RKO (cell line): ENCODE measurements around the gene ARTN.
A peak's percentile ranks its signal among the peaks of the same experiment; 100 is the strongest.

Experiments
- DNase-seq: peaks from one replicate; pipeline ENCODE4 v3.0.0-alpha.2; 2016; ENCODE audit warnings: low spot score

ARTN gene

GRCh38 chr1:43947874-43948437 is 14.4 kb downstream of the ARTN start:
- DNase-seq = no peak

GRCh38 chr1:43949678-43950077 is 16.1 kb downstream of the ARTN start:
- DNase-seq = no peak

DNA sequence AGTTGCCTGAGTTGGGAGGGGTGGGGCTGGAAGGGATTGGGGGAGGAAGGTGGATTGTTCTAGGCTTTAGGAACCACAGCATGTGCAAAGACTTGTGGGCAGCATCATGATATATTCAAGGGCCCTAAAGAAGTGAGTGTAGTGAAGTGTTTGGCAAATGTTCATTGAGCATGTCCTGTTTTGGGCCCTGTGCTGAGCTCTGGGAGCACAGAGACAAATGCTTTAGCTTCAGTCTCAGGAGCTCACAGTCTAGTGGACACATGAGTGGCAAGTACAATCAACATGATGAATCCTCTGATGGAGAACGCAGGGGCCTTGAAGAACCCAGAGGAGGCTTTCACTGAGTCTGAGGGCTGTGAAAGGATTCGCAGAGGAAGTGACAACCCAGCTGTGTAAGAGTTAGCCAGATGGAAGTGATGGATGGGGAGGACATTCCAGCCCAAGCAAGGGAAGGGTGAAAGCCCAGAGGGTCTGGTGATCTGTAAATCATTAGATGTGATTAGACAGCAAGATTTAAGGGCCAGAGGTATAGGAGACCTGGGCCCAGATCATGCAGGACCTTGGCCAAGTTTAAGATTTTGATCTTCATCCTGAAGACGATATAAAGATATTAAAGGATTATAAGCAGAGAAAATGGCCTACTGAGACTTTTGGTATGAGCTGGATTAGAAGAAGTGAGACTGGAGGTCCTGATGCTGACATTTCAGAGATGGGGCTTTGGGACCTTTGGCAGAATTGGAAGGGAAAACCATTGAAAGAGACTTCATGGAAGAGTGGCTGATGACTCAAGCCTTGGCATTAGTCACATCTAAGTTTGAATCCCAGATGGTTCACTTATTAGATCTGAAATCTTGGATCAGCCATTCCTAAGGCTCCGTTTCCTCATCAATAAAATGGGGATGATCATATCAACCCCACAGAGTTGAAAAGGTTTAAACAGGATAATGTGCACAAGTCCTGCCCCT is 17.7 kb downstream of the ARTN start:
- no peak for DNase-seq

DNA sequence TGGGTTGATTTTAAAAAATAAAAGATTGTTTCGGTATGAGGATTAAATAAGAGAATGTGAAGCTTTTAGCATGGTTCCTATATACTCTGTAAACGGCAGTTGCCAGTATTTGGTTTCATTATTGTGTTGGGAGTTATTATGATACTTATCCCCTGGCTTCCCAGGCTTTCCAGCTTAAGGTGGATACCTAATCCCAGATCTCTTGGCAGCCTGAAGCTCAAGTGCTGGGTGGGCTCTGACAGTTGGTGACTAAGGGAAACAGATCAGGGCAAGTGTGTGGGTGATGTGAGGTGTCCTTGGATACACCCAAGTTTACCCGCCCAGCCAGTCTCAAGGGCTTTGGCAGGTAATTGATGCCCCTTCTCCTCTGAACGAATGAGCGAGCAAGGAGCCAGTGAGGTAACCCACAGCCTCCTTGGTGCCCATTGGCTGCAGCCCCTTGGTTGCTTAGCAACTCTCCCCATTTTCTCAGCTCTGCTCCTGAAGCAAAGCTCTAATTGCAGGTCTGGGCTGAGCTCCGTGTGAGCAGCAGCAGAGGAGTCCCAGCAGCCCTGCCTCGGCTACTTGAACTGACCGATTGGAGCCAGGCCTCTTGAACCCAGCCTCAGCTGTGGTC is 19.2 kb downstream of the ARTN start:
- no peak for DNase-seq

DNA sequence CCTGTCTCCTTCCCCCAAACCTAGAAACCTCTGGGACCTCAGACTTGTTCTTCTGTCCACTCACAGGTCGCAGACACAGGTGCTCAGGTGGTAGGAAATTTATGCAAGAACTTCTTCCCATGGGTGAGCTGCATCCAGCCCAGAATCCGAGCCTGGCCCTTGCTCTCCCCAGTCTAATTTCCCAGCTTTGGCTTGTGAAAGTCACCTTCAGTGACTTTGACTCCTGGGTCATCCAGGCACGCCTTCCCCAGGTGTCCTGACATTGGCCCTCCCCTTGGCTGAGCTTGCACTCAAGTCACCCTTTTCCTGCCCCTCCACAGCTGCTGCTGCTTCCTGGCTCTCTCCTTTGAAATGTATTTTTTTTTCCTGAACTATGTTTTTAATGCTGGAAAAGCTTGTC is 19.8 kb downstream of the ARTN start:
- no peak for DNase-seq

GRCh38 chr1:43954036-43954435 is 20.4 kb downstream of the ARTN start:
- DNase-seq = no peak

GRCh38 chr1:43956234-43956633 is 22.6 kb downstream of the ARTN start:
- no peak for DNase-seq

GRCh38 chr1:43957407-43958040 is 23.9 kb downstream of the ARTN start:
- no peak for DNase-seq

- no peak for DNase-seq
Measured at GRCh38 chr1:43958351-43959255, 25.0 kb downstream of the ARTN start.

- no peak for DNase-seq
Measured at GRCh38 chr1:43960798-43961197, 27.2 kb downstream of the ARTN start.

GRCh38 chr1:43961692-43962091 is 28.1 kb downstream of the ARTN start:
- DNase-seq = no peak

DNA sequence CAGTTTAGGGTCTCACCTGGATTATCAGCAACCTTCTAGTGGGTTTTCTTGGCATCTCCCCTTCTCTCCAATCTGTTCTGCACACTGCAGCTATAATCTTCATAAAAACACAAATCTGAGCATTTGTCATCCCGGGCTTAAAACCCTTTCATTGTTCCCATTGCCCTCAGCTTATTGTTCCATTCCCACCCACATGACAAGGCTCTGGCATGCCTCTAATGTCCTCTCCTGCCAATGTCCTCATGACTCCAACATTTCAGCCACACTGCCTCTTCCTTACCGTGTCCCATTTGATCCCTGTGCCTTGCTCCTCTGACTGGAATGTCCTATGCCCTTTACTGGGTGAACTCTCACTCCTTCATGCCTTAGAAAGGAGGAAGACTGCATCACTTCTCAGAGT is 28.7 kb downstream of the ARTN start:
- DNase-seq = no peak

- DNase-seq = no peak
Measured at GRCh38 chr1:43963006-43963405, 29.4 kb downstream of the ARTN start.

- DNase-seq = no peak
Measured at GRCh38 chr1:43963890-43964289, 30.3 kb downstream of the ARTN start.

GRCh38 chr1:43965316-43965715 is 31.7 kb downstream of the ARTN start:
- DNase-seq = no peak

- DNase-seq = peak; percentile 63
Measured at GRCh38 chr1:43968348-43968948, 34.8 kb downstream of the ARTN start.

GRCh38 chr1:43969416-43969745 is 35.8 kb downstream of the ARTN start:
- no peak for DNase-seq

GRCh38 chr1:43969746-43970466 is 36.3 kb downstream of the ARTN start, which contains the start of gene DPH2:
Gene DPH2, plus strand, starts transcription at chr1:43970010. Its CDS starts 166 bp downstream, at chr1:43970176.
- peak; percentile 98 for DNase-seq

DNA sequence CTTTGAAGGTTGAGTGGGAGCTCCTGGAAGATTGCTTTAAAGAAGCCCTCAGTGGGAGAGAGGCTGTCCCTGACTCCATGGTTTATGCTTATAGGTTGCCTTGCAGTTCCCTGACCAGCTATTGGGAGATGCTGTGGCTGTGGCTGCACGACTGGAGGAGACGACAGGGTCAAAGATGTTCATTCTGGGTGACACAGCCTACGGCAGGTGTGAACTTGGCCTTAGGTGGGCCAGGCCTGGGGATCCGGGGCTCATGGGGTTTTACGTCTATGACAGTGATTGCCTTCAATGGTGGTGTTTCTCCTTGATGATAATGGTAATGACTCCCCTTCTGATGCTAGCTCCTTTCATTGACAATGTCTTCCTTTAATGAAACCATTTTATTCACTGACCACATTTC is 36.9 kb downstream of the ARTN start:
- peak; percentile 31 for DNase-seq

- no peak for DNase-seq
Measured at GRCh38 chr1:43970911-43971310, 37.3 kb downstream of the ARTN start.
